ENCODE results near the gene CNDP1.

Gene CNDP1

DNA sequence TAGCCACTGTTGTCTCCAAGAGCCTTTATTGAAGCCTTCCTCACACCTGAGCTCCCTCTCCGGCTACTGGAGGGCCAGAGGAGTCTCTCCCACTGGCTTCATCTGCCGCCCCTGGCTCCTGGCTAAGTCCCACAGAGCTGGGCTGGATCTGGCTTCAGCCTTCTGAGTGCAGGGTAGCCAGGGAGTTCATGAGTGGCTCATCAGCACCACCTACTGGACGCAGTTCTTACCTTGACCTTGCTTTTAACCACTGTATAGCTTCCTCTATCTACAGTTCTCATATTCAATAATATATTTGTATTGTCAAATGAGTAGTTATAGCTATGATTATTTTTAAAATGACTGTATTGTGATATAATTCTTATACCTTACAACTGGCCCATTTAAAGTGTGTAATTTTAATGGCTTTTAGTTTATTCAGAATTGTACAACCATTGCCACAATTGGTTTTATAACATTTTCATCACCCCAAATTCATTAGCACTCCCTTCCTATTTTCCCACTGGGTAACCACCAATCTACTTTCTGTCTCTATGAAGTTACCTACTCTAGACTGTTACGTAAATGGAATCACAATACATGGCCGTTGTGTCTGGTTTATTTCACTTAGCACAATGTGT, 17.7 kb downstream of the CNDP1 start:
- no peaks in the 10 kb centered on the region for H3K4me1 ChIP-seq
- H2AFZ ChIP-seq: peak overlapping the region; percentile 29
- no peaks in the 10 kb centered on the region for H3K27me3 ChIP-seq (ENCODE audit: control insufficient read depth, insufficient read depth, low read length)
- no peak overlapping the region for H3K27ac ChIP-seq
- H3K4me2 ChIP-seq (ENCODE audit: low read length): no peak overlapping the region
- H3K9ac ChIP-seq: no peak overlapping the region
- no peak overlapping the region for H3K4me3 ChIP-seq (ENCODE audit: low read depth, low read length)
- peak; percentile 82 for TF ChIP-seq CTCF (IDR thresholded peaks at IDR 0.05)
- no peaks in the 10 kb centered on the region for H3K36me3 ChIP-seq (ENCODE audit: control insufficient read depth, insufficient read depth, low read length)
- H3K79me2 ChIP-seq: no peaks in the 10 kb centered on the region
- H3K9me3 ChIP-seq (ENCODE audit: control insufficient read depth, low read length): no peaks in the 10 kb centered on the region

- Histone ChIP-seq H3K4me1 (no peaks in the 10 kb centered on the region), H3K79me2 (no peaks in the 10 kb centered on the region), H3K27ac (no peak overlapping the region), H3K36me3 (ENCODE audit: control insufficient read depth, insufficient read depth, low read length) (no peaks in the 10 kb centered on the region), H2AFZ (no peak overlapping the region), H3K9me3 (ENCODE audit: control insufficient read depth, low read length) (no peaks in the 10 kb centered on the region), H3K4me2 (ENCODE audit: low read length) (no peak overlapping the region), H3K9ac (no peak overlapping the region), H3K27me3 (ENCODE audit: control insufficient read depth, insufficient read depth, low read length) (no peaks in the 10 kb centered on the region), H3K4me3 (ENCODE audit: low read depth, low read length) (no peak overlapping the region)
- no peak for TF ChIP-seq CTCF (IDR thresholded peaks at IDR 0.05)
These were observed 21.8 kb downstream of the CNDP1 start for GRCh38 chr18:74556126-74556525.

DNA sequence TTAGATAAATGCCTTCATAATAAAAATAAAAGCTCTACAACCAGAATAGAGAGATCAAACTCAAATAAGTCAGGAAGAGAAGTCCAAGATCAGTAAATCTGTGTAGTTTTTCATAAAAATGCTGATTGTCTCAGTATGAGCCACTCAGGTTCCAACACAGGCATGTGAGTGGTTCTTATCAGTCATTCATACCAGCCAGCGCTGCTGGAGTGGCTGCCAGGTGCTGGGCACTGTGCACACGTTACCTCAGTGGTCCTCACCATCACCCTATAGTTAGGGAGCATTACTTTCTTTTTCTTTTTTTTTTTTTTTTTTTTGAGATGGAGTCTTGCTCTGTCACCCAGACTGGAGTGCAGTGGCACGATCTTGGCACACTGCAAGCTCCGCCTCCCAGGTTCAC, 23.8 kb downstream of the CNDP1 start:
- TF ChIP-seq CTCF (IDR thresholded peaks at IDR 0.05): no peak

DNA sequence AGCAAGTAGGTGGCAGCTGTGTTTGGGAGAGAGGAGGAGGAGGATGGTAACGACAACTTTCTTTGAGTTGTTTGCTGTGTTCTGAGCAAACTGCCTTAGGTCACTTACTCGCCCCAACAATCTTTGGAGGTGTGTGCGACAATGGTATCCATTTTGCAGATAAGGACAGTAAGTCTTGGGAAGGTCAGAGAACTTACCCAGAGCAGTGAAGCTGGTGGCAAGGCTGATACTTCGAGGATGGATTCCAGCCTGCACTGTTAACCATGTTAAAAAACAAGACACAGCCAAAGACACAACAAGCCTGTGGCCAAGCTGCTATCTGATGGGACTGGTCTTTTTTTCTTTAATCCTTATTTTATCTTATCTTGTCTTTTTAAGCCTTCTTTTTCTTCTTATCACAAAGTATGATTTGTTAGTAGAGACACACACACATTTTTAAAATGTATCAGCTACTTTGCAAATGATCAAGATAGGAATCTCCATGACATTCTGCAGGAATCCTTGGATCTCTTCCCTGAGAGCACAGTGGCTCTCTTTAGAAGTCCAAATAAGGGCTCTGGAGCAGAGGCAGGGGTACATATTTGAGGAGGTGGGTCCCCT, 27.9 kb downstream of the CNDP1 start:
- Histone ChIP-seq H3K27ac (no peak overlapping the region), H3K27me3 (ENCODE audit: control insufficient read depth, insufficient read depth, low read length) (no peaks in the 10 kb centered on the region), H3K36me3 (ENCODE audit: control insufficient read depth, insufficient read depth, low read length) (no peaks in the 10 kb centered on the region), H3K4me1 (peaks cover 19% of the 10 kb centered on the region), H3K9me3 (ENCODE audit: control insufficient read depth, low read length) (no peaks in the 10 kb centered on the region), H3K79me2 (no peaks in the 10 kb centered on the region), H3K4me2 (ENCODE audit: low read length) (no peak overlapping the region), H2AFZ (no peak overlapping the region), H3K9ac (no peak overlapping the region), H3K4me3 (ENCODE audit: low read depth, low read length) (no peak overlapping the region)
- no peak for TF ChIP-seq CTCF (IDR thresholded peaks at IDR 0.05)

More for the DNA sequence above, 23.8 kb downstream of the CNDP1 start:
- H3K4me1 ChIP-seq: peaks cover 15% of the 10 kb centered on the region
- H3K4me3 ChIP-seq (ENCODE audit: low read depth, low read length): no peak overlapping the region
- H3K36me3 ChIP-seq (ENCODE audit: control insufficient read depth, insufficient read depth, low read length): no peaks in the 10 kb centered on the region
- H2AFZ ChIP-seq: no peak overlapping the region
- no peak overlapping the region for H3K27ac ChIP-seq
- H3K79me2 ChIP-seq: no peaks in the 10 kb centered on the region
- H3K4me2 ChIP-seq (ENCODE audit: low read length): no peak overlapping the region
- no peaks in the 10 kb centered on the region for H3K27me3 ChIP-seq (ENCODE audit: control insufficient read depth, insufficient read depth, low read length)
- no peak overlapping the region for H3K9ac ChIP-seq
- H3K9me3 ChIP-seq (ENCODE audit: control insufficient read depth, low read length): no peaks in the 10 kb centered on the region

GRCh38 chr18:74562775-74563174, 28.5 kb downstream of the CNDP1 start:
- Histone ChIP-seq H3K9ac (no peak overlapping the region), H3K27ac (peak overlapping the region; percentile 8), H3K27me3 (ENCODE audit: control insufficient read depth, insufficient read depth, low read length) (no peaks in the 10 kb centered on the region), H3K79me2 (no peaks in the 10 kb centered on the region), H3K4me2 (ENCODE audit: low read length) (no peak overlapping the region), H3K36me3 (ENCODE audit: control insufficient read depth, insufficient read depth, low read length) (no peaks in the 10 kb centered on the region), H3K4me3 (ENCODE audit: low read depth, low read length) (no peak overlapping the region), H2AFZ (peak overlapping the region; percentile 70), H3K4me1 (peaks cover 19% of the 10 kb centered on the region), H3K9me3 (ENCODE audit: control insufficient read depth, low read length) (no peaks in the 10 kb centered on the region)
- TF ChIP-seq CTCF (IDR thresholded peaks at IDR 0.05): no peak

Data from parathyroid adenoma (tissue), 2 donors.